WTC11 (cell line): ENCODE measurements around the gene AMBN. TPM values are rescaled to one million over a fixed set of nuclear protein-coding genes. Genes with fewer than 3 reads are reported as not detected.

Experiments
- ATAC-seq: fragments of 200-7000 bp; cut with Tn5 transposase; 2 replicates; pipeline ENCODE4 v1.10.0; 2021; ENCODE audit warnings: mild to moderate bottlenecking, moderate library complexity
- CTCF ChIA-PET: fragments of 300-600 bp; sonication (Branson Sonifier 250); formaldehyde crosslinking; loops from one replicate; lab custom pipeline; 2021; ENCODE audit warnings: antibody characterized with exemption; lab: Charles Lee
- POLR2A ChIA-PET: fragments of 350-600 bp; sonication (Branson Sonifier 250); formaldehyde crosslinking; loops from one replicate; lab custom pipeline; 2021; ENCODE audit warnings: antibody characterized with exemption; lab: Charles Lee
- DNase-seq: peaks from one replicate; pipeline ENCODE4 v3.0.0; 2021; ENCODE audit warnings: low spot score
- H3K27ac Mint-ChIP-seq: 2 replicates; pipeline ENCODE4 v1.8.0; 2021; ENCODE audit warnings: mixed read lengths
- H3K27me3 Mint-ChIP-seq: 2 replicates; pipeline ENCODE4 v1.8.0; 2021; ENCODE audit warnings: low read depth, mild to moderate bottlenecking, moderate library complexity, mixed read lengths
- H3K36me3 Mint-ChIP-seq: 2 replicates; pipeline ENCODE4 v1.8.0; 2021; ENCODE audit warnings: mixed read lengths
- H3K4me1 Mint-ChIP-seq: 2 replicates; pipeline ENCODE4 v1.8.0; 2022; ENCODE audit warnings: mixed read lengths
- H3K4me3 Mint-ChIP-seq: 2 replicates; pipeline ENCODE4 v1.8.0; 2021; ENCODE audit warnings: mild to moderate bottlenecking, moderate library complexity, mixed read lengths
- H3K9me3 Mint-ChIP-seq: 2 replicates; pipeline ENCODE4 v1.8.0; 2021; ENCODE audit warnings: mixed read lengths
- ETV6 ChIP-seq: sonication (generic); formaldehyde crosslinking; IDR thresholded peaks from 2 replicates; pipeline ENCODE4 v1.8.1; 2022; ENCODE audit warnings: mild to moderate bottlenecking, missing genetic modification reagents
- GRHL2 ChIP-seq: fragments of 250-450 bp; sonication (Bioruptor Pico); IDR thresholded peaks from 2 replicates; pipeline ENCODE4 v1.8.0; 2022; ENCODE audit warnings: mild to moderate bottlenecking, moderate library complexity; ENCODE audit not compliant: insufficient replicate concordance, severe bottlenecking
- HMGXB4 ChIP-seq: sonication (generic); formaldehyde crosslinking; IDR thresholded peaks from 2 replicates; pipeline ENCODE4 v1.8.1; 2023; ENCODE audit warnings: mild to moderate bottlenecking, moderate library complexity, missing genetic modification reagents
- JAZF1 ChIP-seq: fragments of 250-450 bp; sonication (Bioruptor Pico); IDR thresholded peaks from 2 replicates; pipeline ENCODE4 v1.9.0; 2021; ENCODE audit warnings: moderate library complexity, mild to moderate bottlenecking, inconsistent platforms
- JUN ChIP-seq: sonication (generic); formaldehyde crosslinking; IDR thresholded peaks from 2 replicates; pipeline ENCODE4 v1.8.0; 2023; ENCODE audit warnings: mild to moderate bottlenecking, missing genetic modification reagents
- KAT7 ChIP-seq: sonication (generic); formaldehyde crosslinking; IDR thresholded peaks from 2 replicates; pipeline ENCODE4 v1.8.1; 2023; ENCODE audit warnings: missing genetic modification reagents, mild to moderate bottlenecking, borderline replicate concordance
- SMAD3 ChIP-seq: sonication (generic); formaldehyde crosslinking; IDR thresholded peaks from 2 replicates; pipeline ENCODE4 v1.8.0; 2022; ENCODE audit warnings: missing genetic modification reagents, mild to moderate bottlenecking, borderline replicate concordance
- SMAD4 ChIP-seq: sonication (generic); formaldehyde crosslinking; IDR thresholded peaks from 2 replicates; pipeline ENCODE4 v1.8.0; 2022; ENCODE audit warnings: mild to moderate bottlenecking, missing genetic modification reagents
- TEAD1 ChIP-seq: sonication (generic); formaldehyde crosslinking; IDR thresholded peaks from 2 replicates; pipeline ENCODE4 v1.8.0; 2022; ENCODE audit warnings: mild to moderate bottlenecking, missing genetic modification reagents
- ZNF219 ChIP-seq: sonication (generic); formaldehyde crosslinking; IDR thresholded peaks from 2 replicates; pipeline ENCODE4 v1.8.0; 2023; ENCODE audit warnings: missing genetic modification reagents, mild to moderate bottlenecking, borderline replicate concordance
- ZNF263 ChIP-seq: sonication (generic); formaldehyde crosslinking; IDR thresholded peaks from 2 replicates; pipeline ENCODE4 v1.8.1; 2022; ENCODE audit warnings: low read depth, mild to moderate bottlenecking, moderate library complexity, missing genetic modification reagents
- ZNF281 ChIP-seq: sonication (generic); formaldehyde crosslinking; IDR thresholded peaks from 2 replicates; pipeline ENCODE4 v1.8.0; 2023; ENCODE audit warnings: mild to moderate bottlenecking, missing genetic modification reagents
- ZNF396 ChIP-seq: fragments of 250-450 bp; sonication (Bioruptor Pico); IDR thresholded peaks from 2 replicates; pipeline ENCODE4 v1.8.0; 2021; ENCODE audit warnings: mild to moderate bottlenecking, moderate library complexity, borderline replicate concordance
- ZNF512 ChIP-seq: sonication (generic); formaldehyde crosslinking; IDR thresholded peaks from 2 replicates; pipeline ENCODE4 v1.8.1; 2022; ENCODE audit warnings: missing genetic modification reagents, borderline replicate concordance
- ZNF671 ChIP-seq: fragments of 250-450 bp; sonication (Bioruptor Pico); IDR thresholded peaks from 2 replicates; pipeline ENCODE4 v1.8.0; 2021; ENCODE audit warnings: mild to moderate bottlenecking
- total RNA-seq: library from RNA; stranded (reverse); gene quantifications from 3 replicates; pipeline ENCODE4 v1.2.3, GENCODE V29; 2021
- TF ChIP-seq, protein P1 (sequence below): sonication (generic); formaldehyde crosslinking; IDR thresholded peaks from 2 replicates; pipeline ENCODE4 v1.8.0; 2022; ENCODE audit warnings: missing genetic modification reagents
- TF ChIP-seq, protein P2 (sequence below): sonication (generic); formaldehyde crosslinking; conservative IDR thresholded peaks from 2 replicates; pipeline ENCODE4 v1.8.1; 2023; ENCODE audit warnings: mild to moderate bottlenecking, low read depth, missing genetic modification reagents, moderate library complexity

Gene AMBN
- total RNA-seq, 1 experiment from 2014 or later = not detected

- TF ChIP-seq, protein P1, sequence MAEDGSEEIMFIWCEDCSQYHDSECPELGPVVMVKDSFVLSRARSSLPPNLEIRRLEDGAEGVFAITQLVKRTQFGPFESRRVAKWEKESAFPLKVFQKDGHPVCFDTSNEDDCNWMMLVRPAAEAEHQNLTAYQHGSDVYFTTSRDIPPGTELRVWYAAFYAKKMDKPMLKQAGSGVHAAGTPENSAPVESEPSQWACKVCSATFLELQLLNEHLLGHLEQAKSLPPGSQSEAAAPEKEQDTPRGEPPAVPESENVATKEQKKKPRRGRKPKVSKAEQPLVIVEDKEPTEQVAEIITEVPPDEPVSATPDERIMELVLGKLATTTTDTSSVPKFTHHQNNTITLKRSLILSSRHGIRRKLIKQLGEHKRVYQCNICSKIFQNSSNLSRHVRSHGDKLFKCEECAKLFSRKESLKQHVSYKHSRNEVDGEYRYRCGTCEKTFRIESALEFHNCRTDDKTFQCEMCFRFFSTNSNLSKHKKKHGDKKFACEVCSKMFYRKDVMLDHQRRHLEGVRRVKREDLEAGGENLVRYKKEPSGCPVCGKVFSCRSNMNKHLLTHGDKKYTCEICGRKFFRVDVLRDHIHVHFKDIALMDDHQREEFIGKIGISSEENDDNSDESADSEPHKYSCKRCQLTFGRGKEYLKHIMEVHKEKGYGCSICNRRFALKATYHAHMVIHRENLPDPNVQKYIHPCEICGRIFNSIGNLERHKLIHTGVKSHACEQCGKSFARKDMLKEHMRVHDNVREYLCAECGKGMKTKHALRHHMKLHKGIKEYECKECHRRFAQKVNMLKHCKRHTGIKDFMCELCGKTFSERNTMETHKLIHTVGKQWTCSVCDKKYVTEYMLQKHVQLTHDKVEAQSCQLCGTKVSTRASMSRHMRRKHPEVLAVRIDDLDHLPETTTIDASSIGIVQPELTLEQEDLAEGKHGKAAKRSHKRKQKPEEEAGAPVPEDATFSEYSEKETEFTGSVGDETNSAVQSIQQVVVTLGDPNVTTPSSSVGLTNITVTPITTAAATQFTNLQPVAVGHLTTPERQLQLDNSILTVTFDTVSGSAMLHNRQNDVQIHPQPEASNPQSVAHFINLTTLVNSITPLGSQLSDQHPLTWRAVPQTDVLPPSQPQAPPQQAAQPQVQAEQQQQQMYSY (CRISPR knock-in tag) = no peak
- TF ChIP-seq ETV6 (CRISPR knock-in tag) = no peak
These were observed 40.0 kb downstream of the AMBN start (continued) for GRCh38 chr4:70632028-70632427.

GRCh38 chr4:70634482-70634881 is 42.4 kb downstream of the AMBN start:
- H3K4me1 Mint-ChIP-seq = no peaks in the 10 kb centered on the region
- ATAC-seq (no peak), DNase-seq (no peak)
- POLR2A ChIA-PET = no interaction called here
- CTCF ChIA-PET = no interaction called here
- no peak for TF ChIP-seq HMGXB4
- TF ChIP-seq ZNF219 = no peak
- no peak for TF ChIP-seq JUN
- no peak for TF ChIP-seq SMAD4 (CRISPR knock-in tag)
- TF ChIP-seq, protein P1 (CRISPR knock-in tag) = no peak
- no peak for TF ChIP-seq TEAD1 (CRISPR knock-in tag)
- no peak for TF ChIP-seq GRHL2 (CRISPR knock-in tag)
- TF ChIP-seq ZNF281 (CRISPR knock-in tag) = no peak
- TF ChIP-seq ZNF396 (CRISPR knock-in tag) = no peak
- no peak for TF ChIP-seq ZNF263 (CRISPR knock-in tag)
- TF ChIP-seq ZNF671 (CRISPR knock-in tag) = no peak
- no peak for TF ChIP-seq KAT7 (CRISPR knock-in tag)
- TF ChIP-seq ZNF512 (CRISPR knock-in tag) = no peak
- no peak for TF ChIP-seq JAZF1
- TF ChIP-seq SMAD3 = no peak
- TF ChIP-seq, protein P2, sequence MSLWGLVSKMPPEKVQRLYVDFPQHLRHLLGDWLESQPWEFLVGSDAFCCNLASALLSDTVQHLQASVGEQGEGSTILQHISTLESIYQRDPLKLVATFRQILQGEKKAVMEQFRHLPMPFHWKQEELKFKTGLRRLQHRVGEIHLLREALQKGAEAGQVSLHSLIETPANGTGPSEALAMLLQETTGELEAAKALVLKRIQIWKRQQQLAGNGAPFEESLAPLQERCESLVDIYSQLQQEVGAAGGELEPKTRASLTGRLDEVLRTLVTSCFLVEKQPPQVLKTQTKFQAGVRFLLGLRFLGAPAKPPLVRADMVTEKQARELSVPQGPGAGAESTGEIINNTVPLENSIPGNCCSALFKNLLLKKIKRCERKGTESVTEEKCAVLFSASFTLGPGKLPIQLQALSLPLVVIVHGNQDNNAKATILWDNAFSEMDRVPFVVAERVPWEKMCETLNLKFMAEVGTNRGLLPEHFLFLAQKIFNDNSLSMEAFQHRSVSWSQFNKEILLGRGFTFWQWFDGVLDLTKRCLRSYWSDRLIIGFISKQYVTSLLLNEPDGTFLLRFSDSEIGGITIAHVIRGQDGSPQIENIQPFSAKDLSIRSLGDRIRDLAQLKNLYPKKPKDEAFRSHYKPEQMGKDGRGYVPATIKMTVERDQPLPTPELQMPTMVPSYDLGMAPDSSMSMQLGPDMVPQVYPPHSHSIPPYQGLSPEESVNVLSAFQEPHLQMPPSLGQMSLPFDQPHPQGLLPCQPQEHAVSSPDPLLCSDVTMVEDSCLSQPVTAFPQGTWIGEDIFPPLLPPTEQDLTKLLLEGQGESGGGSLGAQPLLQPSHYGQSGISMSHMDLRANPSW (CRISPR knock-in tag) = no peak
- no peaks in the 10 kb centered on the region for H3K9me3 Mint-ChIP-seq
- H3K27ac Mint-ChIP-seq = no peak overlapping the region
- no peaks in the 10 kb centered on the region for H3K36me3 Mint-ChIP-seq
- no peaks in the 10 kb centered on the region for H3K27me3 Mint-ChIP-seq
- no peak overlapping the region for H3K4me3 Mint-ChIP-seq
